H1 (cell line): Measurements from ENCODE around the gene CD247.

ENCODE experiments used
- EP300 ChIP-seq, 2 experiments: IDR thresholded peaks; 1 replicate in 1 of 2; 2 replicates in 1 of 2; pipeline ENCODE4 v1.6.1; 2011 to 2012; ENCODE audit warnings: low read depth in 2 of 2, low read length in 2 of 2, mild to moderate bottlenecking in 2 of 2, borderline replicate concordance in 1 of 2, inconsistent platforms in 1 of 2, moderate library complexity in 1 of 2
- EZH2 ChIP-seq: fragments of 200-600 bp; sonication (generic); IDR thresholded peaks from 2 replicates; pipeline ENCODE4 v1.7.1; 2012; ENCODE audit warnings: low read depth, mild to moderate bottlenecking, moderate library complexity, low read length, inconsistent platforms; ENCODE audit not compliant: severe bottlenecking
- POLR2A ChIP-seq, 2 experiments: IDR thresholded peaks; 1 replicate in 1 of 2; 2 replicates in 1 of 2; pipeline ENCODE4 v1.6.1; 2011; ENCODE audit warnings: low read depth in 2 of 2, low read length in 2 of 2, mild to moderate bottlenecking in 2 of 2; ENCODE audit errors: control extremely low read depth in 1 of 2
- SUZ12 ChIP-seq: fragments of 200-600 bp; sonication (generic); IDR thresholded peaks from 2 replicates; pipeline ENCODE4 v1.6.1; 2012; ENCODE audit warnings: mild to moderate bottlenecking, inconsistent platforms, low read length, moderate library complexity, mixed read lengths
- TEAD4 ChIP-seq: IDR thresholded peaks from 2 replicates; pipeline ENCODE4 v1.6.1; 2012; ENCODE audit warnings: low read depth, low read length, inconsistent platforms, mixed read lengths

GRCh38 chr1:167510244-167510643, 8.1 kb downstream of the CD247 start:
- TF ChIP-seq POLR2A (IDR thresholded peaks at IDR 0.05; ENCODE audit: control extremely low read depth in 1 of 2, low read depth in 2 of 2, low read length in 2 of 2) (no peak), TEAD4 (no peak), EP300 (IDR thresholded peaks at IDR 0.05; ENCODE audit: borderline replicate concordance in 1 of 2, low read depth in 2 of 2, low read length in 2 of 2) (no peak), EZH2 (no peak), SUZ12 (no peak)
